WTC11 (cell line): Measurements from ENCODE around the gene FMN2.

ENCODE experiments used
- CREB1 ChIP-seq: sonication (generic); formaldehyde crosslinking; IDR thresholded peaks from 2 replicates; pipeline ENCODE4 v1.8.0; 2023; ENCODE audit warnings: mild to moderate bottlenecking, missing genetic modification reagents
- JUN ChIP-seq: sonication (generic); formaldehyde crosslinking; IDR thresholded peaks from 2 replicates; pipeline ENCODE4 v1.8.0; 2023; ENCODE audit warnings: mild to moderate bottlenecking, missing genetic modification reagents
- MXD4 ChIP-seq: fragments of 250-450 bp; sonication (Bioruptor Pico); IDR thresholded peaks from 2 replicates; pipeline ENCODE4 v1.8.0; 2021; ENCODE audit warnings: mild to moderate bottlenecking, moderate library complexity, borderline replicate concordance
- NFATC4 ChIP-seq: fragments of 250-450 bp; sonication (Bioruptor Pico); IDR thresholded peaks from 2 replicates; pipeline ENCODE4 v1.9.0; 2021; ENCODE audit warnings: mild to moderate bottlenecking
- NR3C1 ChIP-seq: sonication (generic); formaldehyde crosslinking; conservative IDR thresholded peaks from 2 replicates; pipeline ENCODE4 v1.8.1; 2023; ENCODE audit warnings: low read depth, mild to moderate bottlenecking, missing genetic modification reagents
- ZNF232 ChIP-seq: sonication (generic); formaldehyde crosslinking; IDR thresholded peaks from 2 replicates; pipeline ENCODE4 v1.8.0; 2022; ENCODE audit warnings: mild to moderate bottlenecking, missing genetic modification reagents
- ZNF423 ChIP-seq: fragments of 250-450 bp; sonication (Bioruptor Pico); IDR thresholded peaks from 2 replicates; pipeline ENCODE4 v2.1.2; 2022; ENCODE audit warnings: mild to moderate bottlenecking, moderate library complexity
- TF ChIP-seq, protein P1 (sequence below): sonication (generic); formaldehyde crosslinking; IDR thresholded peaks from 2 replicates; pipeline ENCODE4 v1.8.0; 2022; ENCODE audit warnings: mild to moderate bottlenecking, missing genetic modification reagents
- TF ChIP-seq, protein P2 (sequence below): fragments of 200-600 bp; IDR thresholded peaks from 2 replicates; pipeline ENCODE4 v1.8.0; 2022; ENCODE audit warnings: antibody characterized with exemption
- TF ChIP-seq, protein P3 (sequence below): sonication (generic); formaldehyde crosslinking; IDR thresholded peaks from 2 replicates; pipeline ENCODE4 v1.8.0; 2022; ENCODE audit warnings: mild to moderate bottlenecking, missing genetic modification reagents
- TF ChIP-seq, protein P4 (sequence below): sonication (generic); formaldehyde crosslinking; IDR thresholded peaks from 2 replicates; pipeline ENCODE4 v1.8.1; 2023; ENCODE audit warnings: mild to moderate bottlenecking, missing genetic modification reagents, moderate library complexity
- TF ChIP-seq, protein P5 (sequence below): fragments of 250-450 bp; sonication (Bioruptor Pico); IDR thresholded peaks from 2 replicates; pipeline ENCODE4 v1.9.0; 2021; ENCODE audit warnings: mild to moderate bottlenecking
- TF ChIP-seq, protein P6 (sequence below): sonication (generic); formaldehyde crosslinking; conservative IDR thresholded peaks from 2 replicates; pipeline ENCODE4 v1.8.1; 2022; ENCODE audit warnings: mild to moderate bottlenecking, missing genetic modification reagents

DNA sequence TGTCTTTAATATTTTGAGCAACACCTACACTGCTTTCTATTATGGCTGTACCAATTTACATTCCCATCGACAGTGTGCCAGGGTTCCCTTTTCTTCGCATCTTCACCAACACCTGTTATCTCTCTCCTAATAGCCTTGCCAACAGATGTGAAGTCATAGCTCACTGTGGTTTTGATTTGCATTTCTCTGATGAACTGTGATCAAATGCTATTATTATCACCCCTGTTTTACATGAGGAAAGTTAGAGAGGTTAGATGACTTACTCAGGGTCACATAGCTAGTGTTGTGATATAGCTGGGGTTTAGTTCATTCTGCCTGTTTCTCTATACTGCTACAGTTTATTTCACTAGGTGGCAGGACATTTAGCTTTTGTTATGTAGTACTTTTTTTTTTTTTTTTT lies 204.1 kb downstream of the FMN2 start:
- TF ChIP-seq CREB1 = no peak
- TF ChIP-seq, protein P1, sequence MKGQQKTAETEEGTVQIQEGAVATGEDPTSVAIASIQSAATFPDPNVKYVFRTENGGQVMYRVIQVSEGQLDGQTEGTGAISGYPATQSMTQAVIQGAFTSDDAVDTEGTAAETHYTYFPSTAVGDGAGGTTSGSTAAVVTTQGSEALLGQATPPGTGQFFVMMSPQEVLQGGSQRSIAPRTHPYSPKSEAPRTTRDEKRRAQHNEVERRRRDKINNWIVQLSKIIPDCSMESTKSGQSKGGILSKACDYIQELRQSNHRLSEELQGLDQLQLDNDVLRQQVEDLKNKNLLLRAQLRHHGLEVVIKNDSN (CRISPR knock-in tag) = no peak
- TF ChIP-seq, protein P2, sequence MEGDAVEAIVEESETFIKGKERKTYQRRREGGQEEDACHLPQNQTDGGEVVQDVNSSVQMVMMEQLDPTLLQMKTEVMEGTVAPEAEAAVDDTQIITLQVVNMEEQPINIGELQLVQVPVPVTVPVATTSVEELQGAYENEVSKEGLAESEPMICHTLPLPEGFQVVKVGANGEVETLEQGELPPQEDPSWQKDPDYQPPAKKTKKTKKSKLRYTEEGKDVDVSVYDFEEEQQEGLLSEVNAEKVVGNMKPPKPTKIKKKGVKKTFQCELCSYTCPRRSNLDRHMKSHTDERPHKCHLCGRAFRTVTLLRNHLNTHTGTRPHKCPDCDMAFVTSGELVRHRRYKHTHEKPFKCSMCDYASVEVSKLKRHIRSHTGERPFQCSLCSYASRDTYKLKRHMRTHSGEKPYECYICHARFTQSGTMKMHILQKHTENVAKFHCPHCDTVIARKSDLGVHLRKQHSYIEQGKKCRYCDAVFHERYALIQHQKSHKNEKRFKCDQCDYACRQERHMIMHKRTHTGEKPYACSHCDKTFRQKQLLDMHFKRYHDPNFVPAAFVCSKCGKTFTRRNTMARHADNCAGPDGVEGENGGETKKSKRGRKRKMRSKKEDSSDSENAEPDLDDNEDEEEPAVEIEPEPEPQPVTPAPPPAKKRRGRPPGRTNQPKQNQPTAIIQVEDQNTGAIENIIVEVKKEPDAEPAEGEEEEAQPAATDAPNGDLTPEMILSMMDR = no peak
- no peak for TF ChIP-seq ZNF423
- no peak for TF ChIP-seq NR3C1 (CRISPR knock-in tag)
- TF ChIP-seq, protein P3, sequence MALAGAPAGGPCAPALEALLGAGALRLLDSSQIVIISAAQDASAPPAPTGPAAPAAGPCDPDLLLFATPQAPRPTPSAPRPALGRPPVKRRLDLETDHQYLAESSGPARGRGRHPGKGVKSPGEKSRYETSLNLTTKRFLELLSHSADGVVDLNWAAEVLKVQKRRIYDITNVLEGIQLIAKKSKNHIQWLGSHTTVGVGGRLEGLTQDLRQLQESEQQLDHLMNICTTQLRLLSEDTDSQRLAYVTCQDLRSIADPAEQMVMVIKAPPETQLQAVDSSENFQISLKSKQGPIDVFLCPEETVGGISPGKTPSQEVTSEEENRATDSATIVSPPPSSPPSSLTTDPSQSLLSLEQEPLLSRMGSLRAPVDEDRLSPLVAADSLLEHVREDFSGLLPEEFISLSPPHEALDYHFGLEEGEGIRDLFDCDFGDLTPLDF (CRISPR knock-in tag) = no peak
- TF ChIP-seq, protein P4, sequence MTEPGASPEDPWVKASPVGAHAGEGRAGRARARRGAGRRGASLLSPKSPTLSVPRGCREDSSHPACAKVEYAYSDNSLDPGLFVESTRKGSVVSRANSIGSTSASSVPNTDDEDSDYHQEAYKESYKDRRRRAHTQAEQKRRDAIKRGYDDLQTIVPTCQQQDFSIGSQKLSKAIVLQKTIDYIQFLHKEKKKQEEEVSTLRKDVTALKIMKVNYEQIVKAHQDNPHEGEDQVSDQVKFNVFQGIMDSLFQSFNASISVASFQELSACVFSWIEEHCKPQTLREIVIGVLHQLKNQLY (CRISPR knock-in tag) = no peak
- TF ChIP-seq MXD4 = no peak
- TF ChIP-seq, protein P5, sequence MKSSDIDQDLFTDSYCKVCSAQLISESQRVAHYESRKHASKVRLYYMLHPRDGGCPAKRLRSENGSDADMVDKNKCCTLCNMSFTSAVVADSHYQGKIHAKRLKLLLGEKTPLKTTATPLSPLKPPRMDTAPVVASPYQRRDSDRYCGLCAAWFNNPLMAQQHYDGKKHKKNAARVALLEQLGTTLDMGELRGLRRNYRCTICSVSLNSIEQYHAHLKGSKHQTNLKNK (CRISPR knock-in tag) = no peak
- TF ChIP-seq JUN (CRISPR knock-in tag) = no peak
- TF ChIP-seq ZNF232 (CRISPR knock-in tag) = no peak
- TF ChIP-seq, protein P6, sequence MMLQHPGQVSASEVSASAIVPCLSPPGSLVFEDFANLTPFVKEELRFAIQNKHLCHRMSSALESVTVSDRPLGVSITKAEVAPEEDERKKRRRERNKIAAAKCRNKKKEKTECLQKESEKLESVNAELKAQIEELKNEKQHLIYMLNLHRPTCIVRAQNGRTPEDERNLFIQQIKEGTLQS = no peak
- TF ChIP-seq NFATC4 = no peak
